CD8-positive, alpha-beta memory T cell (primary cell): ENCODE measurements around the gene EIF6. TPM values are rescaled to one million over a fixed set of nuclear protein-coding genes. Genes with fewer than 3 reads are reported as not detected.

Experiments used
- CTCF ChIA-PET: fragments of 350-600 bp; sonication (Branson Sonifier 250); formaldehyde crosslinking; loops from one replicate; lab custom pipeline; 2021; ENCODE audit warnings: antibody characterized with exemption; lab: Charles Lee
- POLR2A ChIA-PET: fragments of 350-600 bp; sonication (Branson Sonifier 250); formaldehyde crosslinking; loops from one replicate; lab custom pipeline; 2021; ENCODE audit warnings: antibody characterized with exemption; lab: Charles Lee
- DNase-seq, 5 donors: peaks; one replicate each; pipeline versions ENCODE4 v3.0.0 to v3.0.0-alpha.2; 2020 to 2022; ENCODE audit warnings: mixed read lengths in 1 of 5
- H3K27ac ChIP-seq: one replicate; pipeline ENCODE4 v1.7.0; 2013; ENCODE audit warnings: low read depth, mild to moderate bottlenecking, low read length, moderate library complexity
- H3K27me3 ChIP-seq: 2 replicates; pipeline ENCODE4 v1.7.0; 2013; ENCODE audit warnings: low read length, mild to moderate bottlenecking; ENCODE audit not compliant: insufficient read depth, poor library complexity, severe bottlenecking
- H3K36me3 ChIP-seq: 2 replicates; pipeline ENCODE4 v1.7.0; 2013; ENCODE audit warnings: mild to moderate bottlenecking, low read length, moderate library complexity; ENCODE audit not compliant: insufficient read depth
- H3K4me1 ChIP-seq: 2 replicates; pipeline ENCODE4 v1.7.0; 2013; ENCODE audit warnings: mild to moderate bottlenecking, low read length, moderate library complexity; ENCODE audit not compliant: insufficient read depth
- H3K4me3 ChIP-seq: 2 replicates; pipeline ENCODE4 v1.7.0; 2013; ENCODE audit warnings: mild to moderate bottlenecking, low read length
- H3K9me3 ChIP-seq: 2 replicates; pipeline ENCODE4 v1.7.0; 2013; ENCODE audit warnings: mild to moderate bottlenecking, low read length
- H3K27ac Mint-ChIP-seq, 8 donors: one replicate each; pipeline ENCODE4 v1.8.0; 2020 to 2021; ENCODE audit warnings: mixed read lengths in 8 of 8, mild to moderate bottlenecking in 6 of 8, inconsistent platforms in 3 of 8, moderate library complexity in 3 of 8
- H3K27me3 Mint-ChIP-seq, 2 donors: one replicate each; pipeline ENCODE4 v1.8.0; 2020 to 2021; ENCODE audit warnings: mixed read lengths in 2 of 2, mild to moderate bottlenecking in 1 of 2, moderate library complexity in 1 of 2
- H3K36me3 Mint-ChIP-seq, 3 donors: one replicate each; pipeline ENCODE4 v1.8.0; 2020 to 2021; ENCODE audit warnings: mixed read lengths in 3 of 3, inconsistent platforms in 1 of 3, mild to moderate bottlenecking in 1 of 3
- H3K4me1 Mint-ChIP-seq, 3 donors: one replicate each; pipeline ENCODE4 v1.8.0; 2020 to 2021; ENCODE audit warnings: mixed read lengths in 3 of 3, inconsistent platforms in 1 of 3, mild to moderate bottlenecking in 1 of 3
- H3K4me3 Mint-ChIP-seq, 7 donors: one replicate each; pipeline ENCODE4 v1.8.0; 2020 to 2021; ENCODE audit warnings: mixed read lengths in 7 of 7, mild to moderate bottlenecking in 6 of 7, moderate library complexity in 4 of 7, inconsistent platforms in 2 of 7
- H3K9me3 Mint-ChIP-seq, 5 donors: one replicate each; pipeline ENCODE4 v1.8.0; 2020 to 2022; ENCODE audit warnings: mixed read lengths in 5 of 5, mild to moderate bottlenecking in 3 of 5, moderate library complexity in 2 of 5, inconsistent platforms in 1 of 5
- polyA plus RNA-seq: library from polyadenylated mRNA; unstranded; fragments of 300-500 nt; fragmentation: Illumina TruSeq; gene quantifications from one replicate; pipeline ENCODE4 v1.2.3, GENCODE V29; 2021
- total RNA-seq, 2 experiments: library from RNA; stranded (reverse); gene quantifications; one replicate each; pipeline ENCODE4 v1.2.3, GENCODE V29; 2021

EIF6 gene
- total and polyA plus RNA-seq, 3 experiments from 2014 or later, result 171 to 207 (median 204) TPM

GRCh38 chr20:35326740-35327073 lies 42.1 kb upstream of the EIF6 start:
- Mint-ChIP-seq H3K27me3 (no peaks in the 10 kb centered on the region), H3K36me3 (peaks cover 0 to 23% (median 13%) of the 10 kb centered on the region in 3 donors), H3K4me3 (no peak overlapping the region), H3K4me1 (no peaks in the 10 kb centered on the region), H3K9me3 (no peaks in the 10 kb centered on the region), H3K27ac (peak overlapping the region in 1 of 8 donors; percentile 65)
- Histone ChIP-seq H3K27ac (no peak overlapping the region), H3K4me1 (no peaks in the 10 kb centered on the region), H3K36me3 (no peaks in the 10 kb centered on the region), H3K4me3 (no peak overlapping the region), H3K9me3 (no peaks in the 10 kb centered on the region), H3K27me3 (no peaks in the 10 kb centered on the region)
- DNase-seq, result no peak
- ChIA-PET POLR2A (no interaction called here), CTCF (no interaction called here)

- CTCF ChIA-PET, result no interaction called here
- Histone ChIP-seq H3K9me3 (no peaks in the 10 kb centered on the region), H3K27ac (no peak overlapping the region), H3K4me3 (no peak overlapping the region), H3K4me1 (no peaks in the 10 kb centered on the region), H3K36me3 (no peaks in the 10 kb centered on the region), H3K27me3 (no peaks in the 10 kb centered on the region)
- peak overlapping the region in 3 of 8 donors; percentile 6 to 65 (median 23) for H3K27ac Mint-ChIP-seq
- no peak for DNase-seq
- H3K9me3 Mint-ChIP-seq, result no peaks in the 10 kb centered on the region
- peak overlapping the region in 1 of 7 donors; percentile 11 for H3K4me3 Mint-ChIP-seq
- POLR2A ChIA-PET, result no interaction called here
- H3K4me1 Mint-ChIP-seq, result no peaks in the 10 kb centered on the region
- no peaks in the 10 kb centered on the region for H3K27me3 Mint-ChIP-seq
- peaks cover 0 to 21% (median 13%) of the 10 kb centered on the region in 3 donors for H3K36me3 Mint-ChIP-seq
These were observed 41.6 kb upstream of the EIF6 start for GRCh38 chr20:35326021-35326739.

- peaks cover 0 to 25% (median 13%) of the 10 kb centered on the region in 3 donors for H3K36me3 Mint-ChIP-seq
- H3K9me3 Mint-ChIP-seq, result no peaks in the 10 kb centered on the region
- H3K4me3 Mint-ChIP-seq, result no peak overlapping the region
- Histone ChIP-seq H3K27ac (no peak overlapping the region), H3K4me3 (no peak overlapping the region), H3K27me3 (no peaks in the 10 kb centered on the region), H3K9me3 (no peaks in the 10 kb centered on the region), H3K4me1 (no peaks in the 10 kb centered on the region), H3K36me3 (no peaks in the 10 kb centered on the region)
- H3K27ac Mint-ChIP-seq, result no peak overlapping the region
- POLR2A ChIA-PET, result no interaction called here
- no peaks in the 10 kb centered on the region for H3K27me3 Mint-ChIP-seq
- DNase-seq, result no peak
- no peaks in the 10 kb centered on the region for H3K4me1 Mint-ChIP-seq
- CTCF ChIA-PET, result no interaction called here
These were observed 40.8 kb upstream of the EIF6 start for GRCh38 chr20:35325401-35325800.

GRCh38 chr20:35320396-35321126 lies 36.0 kb upstream of the EIF6 start:
- no peak overlapping the region for H3K4me3 ChIP-seq
- Mint-ChIP-seq H3K27ac (no peak overlapping the region), H3K36me3 (peaks cover 0 to 21% (median 6%) of the 10 kb centered on the region in 3 donors), H3K4me3 (no peak overlapping the region), H3K4me1 (peaks cover 3 to 7% (median 6%) of the 10 kb centered on the region in 3 donors), H3K9me3 (no peaks in the 10 kb centered on the region), H3K27me3 (no peaks in the 10 kb centered on the region)
- POLR2A ChIA-PET, result no interaction called here
- no peaks in the 10 kb centered on the region for H3K27me3 ChIP-seq
- DNase-seq, result no peak
- CTCF ChIA-PET, result interaction anchor here (0.9 kb wide), 1 partner anchor 16 kb away, joined by 4 read pairs; no protein-coding TSS in a partner anchor
- H3K36me3 ChIP-seq, result no peaks in the 10 kb centered on the region
- no peaks in the 10 kb centered on the region for H3K9me3 ChIP-seq
- H3K4me1 ChIP-seq, result no peaks in the 10 kb centered on the region
- H3K27ac ChIP-seq, result no peak overlapping the region

GRCh38 chr20:35319871-35320197 lies 35.3 kb upstream of the EIF6 start:
- H3K4me1 Mint-ChIP-seq, result peaks cover 9 to 14% (median 13%) of the 10 kb centered on the region in 3 donors
- no peak for DNase-seq
- H3K27me3 ChIP-seq, result no peaks in the 10 kb centered on the region
- no peaks in the 10 kb centered on the region for H3K9me3 ChIP-seq
- H3K36me3 Mint-ChIP-seq, result peaks cover 0 to 18% (median 2%) of the 10 kb centered on the region in 3 donors
- no peaks in the 10 kb centered on the region for H3K9me3 Mint-ChIP-seq
- H3K4me1 ChIP-seq, result peaks cover 4% of the 10 kb centered on the region
- no peak overlapping the region for H3K4me3 Mint-ChIP-seq
- H3K27ac Mint-ChIP-seq, result peak overlapping the region in 3 of 8 donors; percentile 4 to 10 (median 5)
- no peaks in the 10 kb centered on the region for H3K27me3 Mint-ChIP-seq
- H3K27ac ChIP-seq, result no peak overlapping the region
- no peaks in the 10 kb centered on the region for H3K36me3 ChIP-seq
- H3K4me3 ChIP-seq, result no peak overlapping the region
- POLR2A ChIA-PET, result no interaction called here
- CTCF ChIA-PET, result interaction anchor here (0.9 kb wide), 1 partner anchor 16 kb away, joined by 4 read pairs; no protein-coding TSS in a partner anchor

GRCh38 chr20:35319192-35319870 lies 34.8 kb upstream of the EIF6 start:
- Mint-ChIP-seq H3K4me1 (peaks cover 10 to 18% (median 14%) of the 10 kb centered on the region in 3 donors), H3K27ac (no peak overlapping the region), H3K27me3 (no peaks in the 10 kb centered on the region), H3K4me3 (no peak overlapping the region), H3K9me3 (no peaks in the 10 kb centered on the region), H3K36me3 (peaks cover under 1 to 22% (median 1%) of the 10 kb centered on the region in 3 donors)
- H3K27ac ChIP-seq, result no peak overlapping the region
- POLR2A ChIA-PET, result no interaction called here
- H3K4me3 ChIP-seq, result no peak overlapping the region
- CTCF ChIA-PET, result no interaction called here
- no peaks in the 10 kb centered on the region for H3K27me3 ChIP-seq
- DNase-seq, result no peak
- H3K4me1 ChIP-seq, result peaks cover 4% of the 10 kb centered on the region
- H3K9me3 ChIP-seq, result no peaks in the 10 kb centered on the region
- H3K36me3 ChIP-seq, result no peaks in the 10 kb centered on the region

GRCh38 chr20:35318502-35319157 lies 34.1 kb upstream of the EIF6 start:
- Mint-ChIP-seq H3K36me3 (peaks cover 1 to 27% (median 3%) of the 10 kb centered on the region in 3 donors), H3K9me3 (no peaks in the 10 kb centered on the region), H3K27ac (peak overlapping the region in 3 of 8 donors; percentile 11 to 48 (median 26)), H3K4me1 (peaks cover 10 to 18% (median 14%) of the 10 kb centered on the region in 3 donors), H3K4me3 (no peak overlapping the region), H3K27me3 (no peaks in the 10 kb centered on the region)
- CTCF ChIA-PET, result no interaction called here
- Histone ChIP-seq H3K27ac (no peak overlapping the region), H3K4me3 (no peak overlapping the region), H3K36me3 (no peaks in the 10 kb centered on the region), H3K4me1 (peaks cover 4% of the 10 kb centered on the region), H3K9me3 (no peaks in the 10 kb centered on the region), H3K27me3 (no peaks in the 10 kb centered on the region)
- POLR2A ChIA-PET, result no interaction called here
- no peak for DNase-seq
